Stimulated activated naive CD4-positive, alpha-beta T cell (primary cell): Measurements from ENCODE around the gene COL28A1.

Experiments used
- DNase-seq, 6 experiments: peaks; one replicate each; lab custom pipeline; 2025; lab: John Stamatoyannopoulos, UW

Gene COL28A1

GRCh38 chr7:7331523-7331922 is 204.2 kb downstream of the COL28A1 start:
- DNase-seq = no peak

GRCh38 chr7:7330997-7331396 is 204.7 kb downstream of the COL28A1 start:
- DNase-seq = no peak

DNA sequence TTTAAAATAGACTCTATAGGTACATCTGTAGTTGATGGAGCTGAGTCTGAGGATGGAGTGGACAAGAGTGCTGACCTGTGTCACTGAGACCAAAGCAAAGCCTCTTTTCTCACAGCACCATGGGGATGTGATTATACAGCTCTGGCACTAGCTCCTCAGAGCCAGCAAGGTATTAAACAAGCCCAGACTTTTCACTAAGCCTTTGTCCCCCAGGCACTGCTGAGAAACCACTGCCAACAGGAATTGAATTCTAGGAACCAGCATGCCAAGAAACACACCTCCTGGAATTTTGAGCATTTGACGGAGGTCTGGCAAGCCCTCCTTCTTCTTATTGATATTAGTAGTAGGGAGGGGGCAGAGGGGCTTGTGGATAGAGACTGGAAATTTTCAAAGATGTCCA is 206.3 kb downstream of the COL28A1 start:
- DNase-seq = no peak

- DNase-seq = no peak
Observed at GRCh38 chr7:7327423-7327822, 208.2 kb downstream of the COL28A1 start.

DNA sequence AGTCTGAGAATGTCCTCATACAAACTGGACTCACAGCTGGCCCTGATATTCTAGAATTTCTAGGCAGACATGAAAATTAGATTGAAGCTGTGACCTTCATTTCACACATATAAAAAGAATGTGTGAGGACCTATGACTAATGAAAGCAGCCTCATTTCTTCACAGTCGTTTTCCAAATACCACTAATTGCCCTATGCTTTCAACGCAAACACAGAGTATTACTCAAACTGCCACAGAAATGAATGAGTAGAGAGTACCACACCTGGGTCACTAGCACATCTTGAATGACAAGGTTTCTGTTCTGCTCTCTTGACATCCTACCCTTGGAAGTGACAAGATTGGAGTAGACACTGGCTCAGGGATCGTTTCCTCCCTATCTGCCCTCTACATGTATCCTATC is 211.0 kb downstream of the COL28A1 start:
- DNase-seq = no peak

DNA sequence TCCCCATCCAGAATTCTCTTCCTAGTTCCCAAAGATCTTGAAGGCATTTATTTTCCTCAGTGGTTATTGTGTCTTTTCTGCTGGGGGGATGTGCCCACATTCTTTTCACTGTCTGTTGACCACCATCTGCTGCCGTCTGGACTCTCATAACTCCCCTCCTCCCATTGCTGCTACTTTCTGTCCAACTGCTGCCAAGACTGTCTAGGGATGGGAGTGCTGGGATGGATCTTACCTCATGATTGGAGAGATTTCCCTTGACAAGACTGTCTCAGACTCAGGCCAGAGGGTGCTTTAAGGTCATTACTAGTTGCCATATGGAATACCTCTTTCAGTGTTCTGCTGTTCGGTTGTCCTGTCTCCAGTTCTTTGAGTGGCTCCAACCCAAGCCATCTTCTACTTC is 211.8 kb downstream of the COL28A1 start:
- DNase-seq = no peak

DNA sequence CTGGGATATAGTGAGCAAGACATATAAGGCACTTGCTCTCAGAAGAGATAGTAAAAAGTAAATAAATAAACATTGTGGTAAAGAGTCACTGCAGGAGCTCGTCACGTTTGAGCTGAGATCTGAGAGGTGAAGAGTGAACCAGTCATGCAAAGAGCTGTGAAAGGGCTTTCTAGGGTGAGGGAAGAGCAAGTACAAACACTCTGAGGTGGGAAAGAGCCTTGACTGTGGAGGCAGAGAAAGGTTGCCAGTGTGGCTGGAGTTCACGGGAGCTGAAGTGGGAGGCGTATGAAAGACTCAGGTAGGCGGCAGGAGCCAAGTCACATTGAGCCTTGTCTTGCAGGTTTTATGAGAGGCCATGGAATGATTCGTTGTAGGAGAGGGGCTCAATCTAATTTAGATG is 212.3 kb downstream of the COL28A1 start:
- DNase-seq = no peak

GRCh38 chr7:7321681-7322080 is 214.0 kb downstream of the COL28A1 start:
- DNase-seq = no peak

DNA sequence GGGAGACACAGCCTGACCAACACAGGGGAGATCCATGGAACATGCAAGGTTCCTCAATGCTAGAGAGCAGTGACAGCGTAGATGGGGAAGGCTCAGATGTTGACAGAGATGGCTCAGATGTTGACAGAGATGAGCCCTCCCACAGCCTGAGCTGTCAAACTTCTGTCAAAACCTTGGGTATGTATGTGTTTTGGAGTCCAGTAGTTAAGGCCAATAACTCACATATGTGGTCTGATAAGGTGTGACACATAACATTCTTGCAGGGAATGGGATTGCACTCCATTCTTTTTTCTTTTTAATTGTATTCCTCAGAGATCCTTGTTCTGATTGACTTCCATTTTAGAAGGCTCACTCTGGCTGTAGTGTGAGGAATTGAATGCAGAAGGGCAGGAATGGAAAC is 217.1 kb downstream of the COL28A1 start:
- DNase-seq = no peak

DNA sequence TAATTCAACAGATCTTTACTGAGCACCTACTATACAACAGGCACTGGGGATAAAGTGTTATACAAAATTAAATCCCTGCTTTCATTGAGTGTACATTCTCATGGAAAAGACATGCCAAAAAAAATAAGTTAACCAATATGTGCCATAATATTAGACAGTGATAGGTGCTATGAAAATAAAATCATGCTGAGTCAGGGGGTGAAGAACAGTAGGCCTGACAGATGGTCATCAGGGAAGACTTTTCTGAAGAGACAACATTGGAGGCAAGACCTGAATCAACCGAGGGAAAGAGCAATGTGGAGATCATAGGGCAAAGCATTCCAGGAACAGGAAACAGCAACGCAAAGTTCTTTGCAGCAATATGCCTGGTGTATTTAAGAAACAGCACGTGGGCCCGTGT is 217.8 kb downstream of the COL28A1 start:
- DNase-seq = no peak

DNA sequence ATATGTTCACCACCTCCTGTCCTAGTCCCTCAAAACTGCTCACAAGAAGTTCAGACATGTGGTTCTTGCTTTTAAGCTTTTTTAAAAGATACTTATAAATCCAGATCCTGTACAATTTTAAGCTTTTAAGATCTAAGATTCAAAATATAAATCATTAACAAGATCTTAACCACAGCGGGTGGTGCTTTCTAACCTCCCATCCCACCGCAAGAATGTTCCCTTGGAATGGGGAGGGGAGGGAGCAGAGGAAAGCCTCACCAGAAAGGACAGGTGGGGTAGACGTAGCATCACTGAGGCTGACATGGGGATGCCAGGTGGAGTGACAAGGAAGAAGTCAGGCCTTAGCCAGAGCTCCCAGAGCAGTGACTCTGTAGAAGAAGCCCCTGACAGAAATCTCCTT is 219.8 kb downstream of the COL28A1 start:
- DNase-seq = no peak

- DNase-seq = no peak
Observed at GRCh38 chr7:7312323-7312722, 223.3 kb downstream of the COL28A1 start.

- DNase-seq = no peak
Observed at GRCh38 chr7:7311001-7311400, 224.7 kb downstream of the COL28A1 start.

GRCh38 chr7:7309203-7309602 is 226.5 kb downstream of the COL28A1 start:
- DNase-seq = no peak
